GM12878 (cell line): Measurements from ENCODE around the gene CCDC74B. TPM values are rescaled to one million over a fixed set of nuclear protein-coding genes. Genes with fewer than 3 reads are reported as not detected.

Experiments used
- ATAC-seq: fragments of 200-7000 bp; cut with Tn5 transposase; 3 replicates; pipeline ENCODE4 v1.9.1; 2020; ENCODE audit warnings: mild to moderate bottlenecking, moderate library complexity
- BruUV-seq: library from RNA; stranded (reverse); fragments of 400-500 nt; replicated peaks from 2 replicates; lab custom pipeline; 2021; lab: Mats Ljungman, UMichigan
- CTCF ChIA-PET: fragments of 300-600 bp; sonication (Branson Sonifier 250); formaldehyde crosslinking; extraction: SDS; loops from one replicate; lab custom pipeline; 2021; ENCODE audit warnings: inconsistent platforms; lab: Yijun Ruan, JAX
- POLR2A ChIA-PET: fragments of 350-600 bp; formaldehyde crosslinking; extraction: SDS; loops from one replicate; lab custom pipeline; 2021; ENCODE audit warnings: inconsistent platforms; lab: Charles Lee
- RAD21 ChIA-PET: fragments of 300-600 bp; sonication (Branson Sonifier 250); formaldehyde crosslinking; loops from one replicate; lab custom pipeline; 2023; ENCODE audit warnings: antibody characterized with exemption; ENCODE audit not compliant: unreplicated experiment; lab: Charles Lee
- SMC1A ChIA-PET: fragments of 300-600 bp; sonication (Branson Sonifier 250); formaldehyde crosslinking; loops from one replicate; lab custom pipeline; 2023; ENCODE audit not compliant: unreplicated experiment, uncharacterized antibody; lab: Charles Lee
- DNase-seq: peaks from one replicate; pipeline ENCODE4 v3.0.0-alpha.2; 2011; ENCODE audit warnings: low read depth, low spot score
- FAIRE-seq: peaks from 3 replicates; lab custom pipeline; 2011; peaks lifted over from hg19 to GRCh38; lab: Jason Lieb, UNC
- H2AFZ ChIP-seq: 2 replicates; pipeline ENCODE4 v1.6.0; 2011; ENCODE audit warnings: low read depth, low read length, control low read depth; ENCODE audit not compliant: control insufficient read depth
- H3K27ac ChIP-seq: 2 replicates; pipeline ENCODE4 v1.5.1; 2011; ENCODE audit warnings: control low read depth; ENCODE audit not compliant: control insufficient read depth, insufficient read depth
- H3K27me3 ChIP-seq, 2 experiments: replicated peaks in 1 of 2; 2 replicates each; pipeline versions ENCODE4 v1.6.0 to v1.6.1; 2011; ENCODE audit warnings: low read length in 1 of 2; ENCODE audit not compliant: control insufficient read depth in 2 of 2, insufficient read depth in 2 of 2
- H3K36me3 ChIP-seq, 2 experiments: 2 replicates each; pipeline ENCODE4 v1.5.1; 2011; ENCODE audit warnings: low read length in 1 of 2; ENCODE audit not compliant: control insufficient read depth in 2 of 2, insufficient read depth in 2 of 2
- H3K4me1 ChIP-seq: 2 replicates; pipeline ENCODE4 v1.6.1; 2011; ENCODE audit warnings: mild to moderate bottlenecking, low read length, moderate library complexity, mixed read lengths; ENCODE audit not compliant: control insufficient read depth, insufficient read depth
- H3K4me2 ChIP-seq: 2 replicates; pipeline ENCODE4 v1.6.0; 2011; ENCODE audit warnings: control low read depth; ENCODE audit not compliant: control insufficient read depth, insufficient read depth
- H3K4me3 ChIP-seq: fragments of 200-600 bp; sonication (generic); 2 replicates; pipeline ENCODE4 v1.5.1; 2016
- H3K79me2 ChIP-seq: 2 replicates; pipeline ENCODE4 v1.6.0; 2011; ENCODE audit warnings: low read length; ENCODE audit not compliant: control insufficient read depth, insufficient read depth
- H3K9ac ChIP-seq: 2 replicates; pipeline ENCODE4 v1.8.0; 2011; ENCODE audit warnings: low read length, control low read depth, mixed read lengths; ENCODE audit not compliant: control insufficient read depth, insufficient read depth
- H3K9me3 ChIP-seq: replicated peaks from 3 replicates; pipeline ENCODE4 v1.5.1; 2011; ENCODE audit warnings: mild to moderate bottlenecking, low read length; ENCODE audit not compliant: control insufficient read depth, insufficient read depth
- H4K20me1 ChIP-seq: 2 replicates; pipeline ENCODE4 v1.6.0; 2011; ENCODE audit not compliant: control insufficient read depth, insufficient read depth
- ATF7 ChIP-seq: fragments of 450-650 bp; IDR thresholded peaks from 2 replicates; pipeline ENCODE4 v1.6.1; 2016; ENCODE audit warnings: low read depth, mild to moderate bottlenecking
- CBX3 ChIP-seq: fragments of 200-600 bp; sonication (generic); IDR thresholded peaks from 2 replicates; pipeline ENCODE4 v1.6.1; 2016; ENCODE audit warnings: low read depth, borderline replicate concordance
- E2F4 ChIP-seq: IDR thresholded peaks from 2 replicates; pipeline ENCODE4 v1.6.1; 2012; ENCODE audit warnings: low read depth, low read length, improper control_type of control experiment
- EP300 ChIP-seq, 2 experiments: fragments of 150-350 bp in 1 of 2; IDR thresholded peaks; 2 replicates each; pipeline ENCODE4 v1.6.1; 2011 to 2012; ENCODE audit warnings: low read depth in 2 of 2, low read length in 2 of 2, borderline replicate concordance in 1 of 2, improper control_type of control experiment in 1 of 2, inconsistent platforms in 1 of 2; ENCODE audit not compliant: control insufficient read depth in 1 of 2
- ESRRA ChIP-seq: IDR thresholded peaks from 2 replicates; pipeline ENCODE4 v1.6.1; 2012; ENCODE audit warnings: mild to moderate bottlenecking, low read length, improper control_type of control experiment
- IKZF2 ChIP-seq, 2 experiments: fragments of 450-650 bp; IDR thresholded peaks; 2 replicates each; pipeline ENCODE4 v1.6.1; 2017; ENCODE audit warnings: mild to moderate bottlenecking in 2 of 2, moderate library complexity in 2 of 2
- JUNB ChIP-seq: IDR thresholded peaks from 2 replicates; pipeline ENCODE4 v1.6.1; 2016; ENCODE audit warnings: antibody characterized with exemption, mild to moderate bottlenecking
- JUND ChIP-seq: IDR thresholded peaks from 2 replicates; pipeline ENCODE4 v1.6.1; 2012; ENCODE audit warnings: low read depth, mild to moderate bottlenecking, low read length, improper control_type of control experiment, moderate library complexity
- KLF5 ChIP-seq: fragments of 450-650 bp; IDR thresholded peaks from 2 replicates; pipeline ENCODE4 v1.6.1; 2014; ENCODE audit warnings: mild to moderate bottlenecking; ENCODE audit not compliant: partially characterized antibody
- MEF2B ChIP-seq: fragments of 450-650 bp; IDR thresholded peaks from 2 replicates; pipeline ENCODE4 v1.6.1; 2018; ENCODE audit warnings: mild to moderate bottlenecking, moderate library complexity; ENCODE audit not compliant: partially characterized antibody, poor library complexity, severe bottlenecking
- NFYB ChIP-seq: IDR thresholded peaks from 2 replicates; pipeline ENCODE4 v1.6.1; 2011; ENCODE audit warnings: low read depth, mild to moderate bottlenecking, low read length, improper control_type of control experiment, moderate library complexity; ENCODE audit not compliant: insufficient read depth
- RAD51 ChIP-seq: fragments of 450-650 bp; IDR thresholded peaks from 2 replicates; pipeline ENCODE4 v1.6.1; 2016; ENCODE audit warnings: moderate library complexity, mild to moderate bottlenecking, inconsistent platforms
- RBBP5 ChIP-seq: fragments of 200-600 bp; sonication (generic); conservative IDR thresholded peaks from 2 replicates; pipeline ENCODE4 v1.6.1; 2016
- RELA ChIP-seq: fragments of 450-650 bp; IDR thresholded peaks from 2 replicates; pipeline ENCODE4 v1.8.0; 2014; ENCODE audit warnings: borderline replicate concordance; ENCODE audit not compliant: partially characterized antibody
- STAT1 ChIP-seq: fragments of 450-650 bp; conservative IDR thresholded peaks from 2 replicates; pipeline ENCODE4 v1.6.1; 2014; ENCODE audit warnings: antibody characterized with exemption, mild to moderate bottlenecking
- ZNF207 ChIP-seq: fragments of 450-650 bp; IDR thresholded peaks from 2 replicates; pipeline ENCODE4 v1.6.1; 2014; ENCODE audit warnings: antibody characterized with exemption, mild to moderate bottlenecking, borderline replicate concordance
- ZNF274 ChIP-seq: IDR thresholded peaks from one replicate; pipeline ENCODE4 v1.8.0; 2011; ENCODE audit not compliant: insufficient read length, insufficient read depth
- WGBS: methylation state at CpG from one replicate; pipeline ENCODE4 v1.1.6; 2016; ENCODE audit warnings: low lambda C conversion rate; ENCODE audit not compliant: insufficient replicate concordance, insufficient coverage; ENCODE audit errors: missing lambda C conversion rate; 5-methylcytosine and 5-hydroxymethylcytosine counted together
- in situ Hi-C: fragments of 300-500 bp; cut with MboI; formaldehyde crosslinking; loops from 9 replicates; pipeline ENCODE4 v1.14.3; 2018; ENCODE audit warnings: mixed read lengths
- intact Hi-C: fragments of 100-400 bp; cut with micrococcal nuclease; formaldehyde crosslinking; loops from one replicate; pipeline ENCODE4 v1.14.2; 2022; ENCODE audit not compliant: unreplicated experiment
- polyA plus RNA-seq, 11 experiments: library from polyadenylated mRNA; depleted of rRNA in 4 of 11; unstranded in 6 of 11; stranded (reverse) in 5 of 11; fragments of >200 nt; fragmentation: Nextera tagmentation in 4 of 11; fragmentation: Illumina TruSeq in 1 of 11; extraction: Ambion mirVana in 4 of 11; extraction: Trizol in 1 of 11; gene quantifications; 1 replicate in 1 of 11; 2 replicates in 10 of 11; pipeline versions ENCODE4 v1.2.1 to v1.2.3, GENCODE V29; 2011 to 2016; ENCODE audit warnings: inconsistent platforms in 2 of 11, missing spikeins in 2 of 11, low read depth in 1 of 11
- total RNA-seq, 4 experiments: library from RNA; depleted of rRNA in 3 of 4; stranded (reverse); fragments of >200 nt in 3 of 4; fragmentation: Illumina TruSeq in 1 of 4; extraction: Trizol in 1 of 4; gene quantifications; 2 replicates each; pipeline versions ENCODE4 v1.2.1 to v1.2.3, GENCODE V29; 2013 to 2021
- TF ChIP-seq, protein P1 (sequence below): IDR thresholded peaks from 2 replicates; pipeline ENCODE4 v1.6.1; 2012; ENCODE audit warnings: low read depth, low read length, improper control_type of control experiment
- TF ChIP-seq, protein P2 (sequence below): fragments of 450-650 bp; formaldehyde crosslinking; IDR thresholded peaks from 2 replicates; pipeline ENCODE4 v1.5.0; 2022; ENCODE audit warnings: mild to moderate bottlenecking, missing genetic modification characterization

The CCDC74B gene
- total and polyA plus RNA-seq, 10 of the 15 experiments (the other 5 are each of a cell fraction or from before 2014, with no cell fraction given), result 0.52 to 21.2 (median 9.7) TPM

- Histone ChIP-seq H2AFZ (no peak overlapping the region), H3K79me2 (no peaks in the 10 kb centered on the region), H3K4me1 (peaks cover 18% of the 10 kb centered on the region), H3K4me2 (no peak overlapping the region), H3K9me3 (no peaks in the 10 kb centered on the region), H3K4me3 (no peak overlapping the region), H3K27me3 (no peaks in the 10 kb centered on the region), H3K9ac (no peak overlapping the region), H3K27ac (no peak overlapping the region), H4K20me1 (no peaks in the 10 kb centered on the region), H3K36me3 (peaks cover 0 to 23% of the 10 kb centered on the region in 2 experiments; a peak in 2 of 4 replicates)
- BruUV-seq, result no TSS peak
- TF ChIP-seq NFYB, result no peak
- TF ChIP-seq, protein P1, sequence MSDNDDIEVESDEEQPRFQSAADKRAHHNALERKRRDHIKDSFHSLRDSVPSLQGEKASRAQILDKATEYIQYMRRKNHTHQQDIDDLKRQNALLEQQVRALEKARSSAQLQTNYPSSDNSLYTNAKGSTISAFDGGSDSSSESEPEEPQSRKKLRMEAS, result no peak
- no peak for TF ChIP-seq ZNF207
- TF ChIP-seq, protein P2, sequence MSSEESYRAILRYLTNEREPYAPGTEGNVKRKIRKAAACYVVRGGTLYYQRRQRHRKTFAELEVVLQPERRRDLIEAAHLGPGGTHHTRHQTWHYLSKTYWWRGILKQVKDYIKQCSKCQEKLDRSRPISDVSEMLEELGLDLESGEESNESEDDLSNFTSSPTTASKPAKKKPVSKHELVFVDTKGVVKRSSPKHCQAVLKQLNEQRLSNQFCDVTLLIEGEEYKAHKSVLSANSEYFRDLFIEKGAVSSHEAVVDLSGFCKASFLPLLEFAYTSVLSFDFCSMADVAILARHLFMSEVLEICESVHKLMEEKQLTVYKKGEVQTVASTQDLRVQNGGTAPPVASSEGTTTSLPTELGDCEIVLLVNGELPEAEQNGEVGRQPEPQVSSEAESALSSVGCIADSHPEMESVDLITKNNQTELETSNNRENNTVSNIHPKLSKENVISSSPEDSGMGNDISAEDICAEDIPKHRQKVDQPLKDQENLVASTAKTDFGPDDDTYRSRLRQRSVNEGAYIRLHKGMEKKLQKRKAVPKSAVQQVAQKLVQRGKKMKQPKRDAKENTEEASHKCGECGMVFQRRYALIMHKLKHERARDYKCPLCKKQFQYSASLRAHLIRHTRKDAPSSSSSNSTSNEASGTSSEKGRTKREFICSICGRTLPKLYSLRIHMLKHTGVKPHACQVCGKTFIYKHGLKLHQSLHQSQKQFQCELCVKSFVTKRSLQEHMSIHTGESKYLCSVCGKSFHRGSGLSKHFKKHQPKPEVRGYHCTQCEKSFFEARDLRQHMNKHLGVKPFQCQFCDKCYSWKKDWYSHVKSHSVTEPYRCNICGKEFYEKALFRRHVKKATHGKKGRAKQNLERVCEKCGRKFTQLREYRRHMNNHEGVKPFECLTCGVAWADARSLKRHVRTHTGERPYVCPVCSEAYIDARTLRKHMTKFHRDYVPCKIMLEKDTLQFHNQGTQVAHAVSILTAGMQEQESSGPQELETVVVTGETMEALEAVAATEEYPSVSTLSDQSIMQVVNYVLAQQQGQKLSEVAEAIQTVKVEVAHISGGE (CRISPR knock-in tag), result no peak
- no peak for TF ChIP-seq ESRRA
- no peak for TF ChIP-seq E2F4
- TF ChIP-seq MEF2B, result no peak
- no peak for TF ChIP-seq EP300 (IDR thresholded peaks at IDR 0.05; ENCODE audit: borderline replicate concordance in 1 of 2, control insufficient read depth in 1 of 2, low read depth in 2 of 2, low read length in 2 of 2)
- no peak for TF ChIP-seq CBX3
- no peak for TF ChIP-seq RELA
- no peak for TF ChIP-seq STAT1
- TF ChIP-seq KLF5, result no peak
- no peak for TF ChIP-seq IKZF2 (IDR thresholded peaks at IDR 0.05)
- no peak for TF ChIP-seq JUND
- TF ChIP-seq RAD51, result no peak
- no peak for TF ChIP-seq RBBP5
- no peak for TF ChIP-seq JUNB
- TF ChIP-seq ZNF274, result no peak
- TF ChIP-seq ATF7, result no peak
- CTCF ChIA-PET, result interaction anchor here (1.1 to 1.4 kb wide), 3 partner anchors 177 to 186 kb away, joined by 4 to 17 read pairs (median 10); no protein-coding TSS in a partner anchor
- DNase-seq (no peak), ATAC-seq (no peak), FAIRE-seq (no peak)
- SMC1A ChIA-PET, result interaction anchor here (1.0 kb wide), 1 partner anchor 178 kb away, joined by 4 read pairs; no protein-coding TSS in a partner anchor
- POLR2A ChIA-PET, result no interaction called here
- intact Hi-C loops, result no loop called here
- in situ Hi-C loops, result loop anchor here (5.0 to 10.0 kb wide), 2 partner anchors 182 to 1520 kb away; no protein-coding TSS in a partner anchor
- 95% methylated on average over 29 of the region's 29 CpGs for WGBS
- RAD21 ChIA-PET, result interaction anchor here (1.4 kb wide), 1 partner anchor 178 kb away, joined by 12 read pairs; no protein-coding TSS in a partner anchor
These were observed 10.2 kb upstream of the CCDC74B start for GRCh38 chr2:130154773-130155765.
